ENCODE results near the gene THSD7A. TPM values are rescaled to one million over a fixed set of nuclear protein-coding genes. Genes with fewer than 3 reads are reported as not detected.

THSD7A gene
- total and polyA plus RNA-seq, 2 of the 8 experiments (the other 6 are each of a cell fraction or from before 2014, with no cell fraction given): 0.44 to 1.2 TPM

- H3K4me3 ChIP-seq (ENCODE audit: extremely low read depth in 1 of 4, insufficient read depth in 2 of 4, low read depth in 3 of 4, low read length in 4 of 4): no peak overlapping the region
- no peak overlapping the region for H3K4ac ChIP-seq (replicated peaks; ENCODE audit: insufficient read length, low read depth, low read length)
- DNase-seq (ENCODE audit: low read depth in 1 of 2, low spot score in 2 of 2) (no peak), FAIRE-seq (peak; percentile 28)
- peak overlapping the region in 1 of 2 experiments; percentile 36; a peak in 1 of 4 replicates for H3K4me2 ChIP-seq (ENCODE audit: insufficient read depth in 1 of 2, low read depth in 2 of 2, low read length in 2 of 2)
- no peak overlapping the region for H4K91ac ChIP-seq (replicated peaks; ENCODE audit: insufficient read length, low read length)
- no peak overlapping the region for H2BK15ac ChIP-seq (ENCODE audit: low read length)
- no peaks in the 10 kb centered on the region for H3K23me2 ChIP-seq (ENCODE audit: low read depth, low read length)
- CTCF ChIA-PET (ENCODE audit: partially characterized antibody): no interaction called here
- H2BK120ac ChIP-seq (replicated peaks; ENCODE audit: low read depth, low read length): no peak overlapping the region
- H3K27ac ChIP-seq (ENCODE audit: low read depth, low read length): no peak overlapping the region
- no peak overlapping the region for H3K9ac ChIP-seq (replicated peaks in 1 of 4; ENCODE audit: extremely low read depth in 1 of 4, low read depth in 3 of 4, low read length in 3 of 4)
- no peaks in the 10 kb centered on the region for H3K79me2 ChIP-seq (ENCODE audit: control insufficient read depth in 1 of 2, insufficient read depth in 2 of 2, low read length in 2 of 2)
- H3K14ac ChIP-seq (ENCODE audit: insufficient read length): no peak overlapping the region
- H2BK5ac ChIP-seq (ENCODE audit: low read depth, low read length): no peak overlapping the region
- H4K8ac ChIP-seq (ENCODE audit: extremely low read depth, insufficient read depth, low read length): no peak overlapping the region
- H2AFZ ChIP-seq (ENCODE audit: low read length): no peak overlapping the region
- no peak overlapping the region for H3K56ac ChIP-seq (replicated peaks; ENCODE audit: insufficient read length, low read depth, low read length)
- H2BK20ac ChIP-seq (ENCODE audit: low read length): no peak overlapping the region
- H4K20me1 ChIP-seq (replicated peaks in 1 of 2; ENCODE audit: control insufficient read depth in 1 of 2, insufficient read depth in 2 of 2, low read length in 2 of 2): no peaks in the 10 kb centered on the region
- no peak overlapping the region for H3K23ac ChIP-seq (ENCODE audit: insufficient read length)
- H4K5ac ChIP-seq (ENCODE audit: insufficient read length, low read depth, low read length): no peak overlapping the region
- H3K79me1 ChIP-seq (ENCODE audit: low read depth, low read length): no peaks in the 10 kb centered on the region
- peaks cover 0 to 5% (median 2%) of the 10 kb centered on the region in 4 experiments; a peak in 4 of 7 replicates for H3K4me1 ChIP-seq (replicated peaks in 1 of 4; ENCODE audit: control insufficient read depth in 3 of 4, insufficient read depth in 4 of 4, low read length in 3 of 4)
- H3K18ac ChIP-seq (ENCODE audit: extremely low read depth, low read length): no peak overlapping the region
- H3K9me3 ChIP-seq (ENCODE audit: insufficient read depth in 2 of 2, low read depth in 1 of 2, low read length in 1 of 2): no peaks in the 10 kb centered on the region
- H3K27me3 ChIP-seq (replicated peaks in 1 of 4; ENCODE audit: control insufficient read depth in 3 of 4, extremely low read depth in 1 of 4, insufficient read depth in 3 of 4, low read length in 3 of 4): no peaks in the 10 kb centered on the region
- POLR2A ChIA-PET (ENCODE audit: partially characterized antibody): no interaction called here
- no peak overlapping the region for H2AK5ac ChIP-seq (ENCODE audit: low read depth, low read length)
- 41% methylated on average over 3 of the region's 3 CpGs; no CpG with 5 or more reads in 1 of the 2 experiments for WGBS, 2 experiments (ENCODE audit: extremely low coverage in 1 of 2, insufficient coverage in 1 of 2, insufficient read length in 1 of 2, insufficient replicate concordance in 2 of 2, low coverage in 1 of 2, low lambda C conversion rate in 2 of 2, missing lambda C conversion rate in 1 of 2)
- H2BK12ac ChIP-seq (ENCODE audit: low read depth, low read length): no peak overlapping the region
- H3K36me3 ChIP-seq (ENCODE audit: control insufficient read depth in 2 of 4, insufficient read depth in 4 of 4, low read length in 3 of 4): no peaks in the 10 kb centered on the region
- TF ChIP-seq SIN3A (conservative IDR thresholded peaks at IDR 0.05 in 1 of 2, IDR thresholded peaks at IDR 0.05 in 1 of 2; ENCODE audit: low read depth in 1 of 2, low read length in 2 of 2): peak; percentile 86 to 90
- TF ChIP-seq TEAD4 (IDR thresholded peaks at IDR 0.05; ENCODE audit: low read depth, low read length): peak; percentile 84
- no peak for TF ChIP-seq SIX5 (IDR thresholded peaks at IDR 0.05; ENCODE audit: low read depth, low read length)
Observed at GRCh38 chr7:11328309-11328708, 503.7 kb downstream of the THSD7A start.

Data from H1 (cell line).